GM13976 (cell line): ENCODE results near the gene UNC13B.

Source experiments
- DNase-seq: peaks from one replicate; pipeline ENCODE4 v3.0.0; 2012; ENCODE audit warnings: low spot score
- CTCF ChIP-seq: IDR thresholded peaks from 2 replicates; pipeline ENCODE4 v1.5.1; 2012; ENCODE audit warnings: borderline replicate concordance, mild to moderate bottlenecking; ENCODE audit not compliant: insufficient read depth; ENCODE audit errors: extremely low read depth, missing control alignments, control extremely low read depth
- in situ Hi-C: fragments of 300-500 bp; cut with MboI; formaldehyde crosslinking; loops from one replicate; pipeline ENCODE4 v1.12.0; 2022; ENCODE audit warnings: low sequenced_read_pairs, mixed read lengths, inconsistent platforms; ENCODE audit not compliant: unreplicated experiment

The UNC13B gene

DNA sequence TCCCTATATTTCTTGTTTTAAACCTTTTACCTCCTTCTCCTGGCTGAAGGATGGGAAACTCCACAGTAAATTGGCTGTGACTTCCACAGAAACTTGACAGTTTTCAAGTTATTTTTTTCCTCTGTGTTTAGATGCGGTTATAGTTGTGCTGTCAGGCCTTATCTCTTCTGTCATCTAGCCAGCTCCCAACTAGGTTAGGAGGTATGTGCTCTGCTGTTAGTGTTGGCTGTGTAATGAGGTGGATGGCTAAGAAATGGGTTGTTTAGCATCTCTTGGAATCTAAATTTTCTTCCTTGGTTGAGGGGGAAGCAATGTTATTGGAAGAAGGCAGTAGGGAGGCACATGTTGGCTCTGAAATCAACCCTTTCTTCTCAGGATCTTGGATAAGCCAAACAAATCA is 178.2 kb downstream of the UNC13B start:
- TF ChIP-seq CTCF = no peak
- in situ Hi-C loops = no loop called here
- no peak for DNase-seq

GRCh38 chr9:35341021-35341420 is 179.2 kb downstream of the UNC13B start:
- in situ Hi-C loops = no loop called here
- peak; percentile 16 for DNase-seq
- no peak for TF ChIP-seq CTCF

DNA sequence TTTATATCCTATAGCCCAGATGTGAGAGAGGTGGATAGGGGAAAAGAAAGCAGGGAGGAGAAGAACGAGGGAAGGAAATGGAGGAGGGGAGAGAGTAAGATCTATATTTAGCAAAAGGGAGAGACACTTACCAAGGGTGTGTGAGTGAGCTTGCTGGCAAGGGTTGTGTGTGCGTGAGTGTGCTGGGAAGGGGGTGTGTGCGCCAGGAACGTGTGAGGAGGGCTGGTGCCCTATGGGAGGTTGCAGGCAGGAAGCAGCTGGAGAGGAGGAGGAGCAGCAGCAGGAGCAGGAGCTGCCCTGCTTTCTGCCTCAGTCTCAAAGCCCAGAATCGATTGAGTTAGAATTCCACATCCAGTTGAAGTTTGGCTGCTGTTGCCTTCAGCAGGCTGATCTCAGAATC is 179.8 kb downstream of the UNC13B start:
- no peak for DNase-seq
- TF ChIP-seq CTCF = no peak
- in situ Hi-C loops = no loop called here

GRCh38 chr9:35342221-35342958 is 180.6 kb downstream of the UNC13B start:
- in situ Hi-C loops = no loop called here
- no peak for TF ChIP-seq CTCF
- DNase-seq = no peak

DNA sequence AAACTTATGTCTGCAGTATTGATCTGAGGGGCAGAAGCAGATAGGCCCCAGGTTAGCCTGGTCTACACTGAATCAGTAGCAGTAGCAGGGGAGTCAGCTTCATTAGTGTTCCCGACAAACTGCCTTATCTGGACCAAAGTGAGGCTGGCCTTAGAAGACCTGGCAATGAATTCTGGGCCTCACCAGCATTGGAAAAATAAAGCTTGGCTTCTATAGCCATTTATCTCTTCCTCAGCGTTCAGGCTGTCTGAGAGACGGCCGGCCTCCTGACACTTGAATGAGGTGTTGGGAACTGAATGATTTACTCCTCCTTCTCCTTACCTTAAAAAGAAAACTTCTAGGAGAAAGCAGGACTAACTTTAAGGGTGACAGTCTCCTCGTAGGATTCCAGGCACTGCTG is 186.3 kb downstream of the UNC13B start:
- in situ Hi-C loops = no loop called here
- no peak for DNase-seq

GRCh38 chr9:35349287-35349990 is 187.6 kb downstream of the UNC13B start:
- no peak for DNase-seq
- in situ Hi-C loops = no loop called here
- TF ChIP-seq CTCF = no peak

More for the DNA sequence above, 186.3 kb downstream of the UNC13B start:
- TF ChIP-seq CTCF = no peak

DNA sequence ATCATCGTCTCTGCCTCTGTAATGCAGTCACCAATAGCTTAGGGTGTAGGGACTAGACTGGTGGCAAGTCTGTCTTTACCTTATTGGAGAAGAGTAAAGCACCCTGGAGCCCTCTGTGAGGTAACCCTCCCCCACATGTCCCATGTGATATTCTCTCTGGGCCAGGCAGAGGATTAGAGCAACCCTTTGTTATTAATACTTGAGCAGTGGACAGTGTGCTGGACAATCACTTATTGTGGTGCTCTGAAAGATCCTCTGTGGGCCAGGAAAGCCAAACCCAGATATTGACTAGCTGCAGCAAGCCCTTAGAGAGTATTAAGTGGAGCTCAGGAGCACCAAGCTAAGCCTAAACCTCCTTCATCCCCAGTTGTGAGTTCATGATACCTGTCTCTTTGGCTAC is 188.4 kb downstream of the UNC13B start:
- no peak for DNase-seq
- TF ChIP-seq CTCF = no peak
- in situ Hi-C loops = no loop called here
